ENCODE results near the gene PPP1R18.

- peak in 1 of 2 donors; percentile 78 for TF ChIP-seq POLR2A (IDR thresholded peaks at IDR 0.05)
- TF ChIP-seq, protein P1, sequence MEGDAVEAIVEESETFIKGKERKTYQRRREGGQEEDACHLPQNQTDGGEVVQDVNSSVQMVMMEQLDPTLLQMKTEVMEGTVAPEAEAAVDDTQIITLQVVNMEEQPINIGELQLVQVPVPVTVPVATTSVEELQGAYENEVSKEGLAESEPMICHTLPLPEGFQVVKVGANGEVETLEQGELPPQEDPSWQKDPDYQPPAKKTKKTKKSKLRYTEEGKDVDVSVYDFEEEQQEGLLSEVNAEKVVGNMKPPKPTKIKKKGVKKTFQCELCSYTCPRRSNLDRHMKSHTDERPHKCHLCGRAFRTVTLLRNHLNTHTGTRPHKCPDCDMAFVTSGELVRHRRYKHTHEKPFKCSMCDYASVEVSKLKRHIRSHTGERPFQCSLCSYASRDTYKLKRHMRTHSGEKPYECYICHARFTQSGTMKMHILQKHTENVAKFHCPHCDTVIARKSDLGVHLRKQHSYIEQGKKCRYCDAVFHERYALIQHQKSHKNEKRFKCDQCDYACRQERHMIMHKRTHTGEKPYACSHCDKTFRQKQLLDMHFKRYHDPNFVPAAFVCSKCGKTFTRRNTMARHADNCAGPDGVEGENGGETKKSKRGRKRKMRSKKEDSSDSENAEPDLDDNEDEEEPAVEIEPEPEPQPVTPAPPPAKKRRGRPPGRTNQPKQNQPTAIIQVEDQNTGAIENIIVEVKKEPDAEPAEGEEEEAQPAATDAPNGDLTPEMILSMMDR (IDR thresholded peaks at IDR 0.05) = peak in 2 of 12 donors; percentile 2 to 5
Observed at GRCh38 chr6:30719791-30720737, 33.6 kb upstream of the PPP1R18 start, which contains the start of gene TUBB.
